Fibroblast of lung (primary cell): ENCODE data around the gene ZNF836.

ENCODE experiments used
- EZH2 ChIP-seq: IDR thresholded peaks from 2 replicates; pipeline ENCODE4 v1.5.1; 2012; ENCODE audit warnings: low read length, control low read depth, mild to moderate bottlenecking; ENCODE audit errors: missing control alignments
- TF ChIP-seq, protein P1 (sequence below), 2 donors: IDR thresholded peaks in 1 of 2; conservative IDR thresholded peaks in 1 of 2; 1 replicate in 1 of 2; 2 replicates in 1 of 2; pipeline ENCODE4 v1.5.1; 2011 to 2012; ENCODE audit warnings: low read length in 2 of 2, control low read depth in 1 of 2, inconsistent platforms in 1 of 2, low read depth in 1 of 2, mild to moderate bottlenecking in 1 of 2

DNA sequence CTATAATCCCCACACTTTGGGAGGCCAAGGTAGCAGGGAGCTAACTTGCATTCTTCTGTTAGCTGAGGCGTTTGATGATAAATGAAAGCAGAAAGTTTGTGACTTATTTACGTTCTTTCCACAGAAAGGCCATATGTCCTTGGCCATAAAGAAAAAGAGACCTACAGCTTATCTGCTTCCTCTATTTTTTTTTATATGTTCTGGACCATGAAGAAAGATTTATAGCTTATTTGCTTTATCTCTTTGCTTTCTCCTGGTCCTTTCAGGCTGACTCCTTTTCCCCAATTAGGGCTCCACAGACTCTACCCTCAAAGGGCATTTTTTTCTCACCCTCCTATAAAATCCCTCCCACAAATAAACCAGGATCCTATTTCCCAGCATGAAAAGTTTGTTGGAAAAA lies 30.2 kb downstream of the ZNF836 start:
- TF ChIP-seq, protein P1, sequence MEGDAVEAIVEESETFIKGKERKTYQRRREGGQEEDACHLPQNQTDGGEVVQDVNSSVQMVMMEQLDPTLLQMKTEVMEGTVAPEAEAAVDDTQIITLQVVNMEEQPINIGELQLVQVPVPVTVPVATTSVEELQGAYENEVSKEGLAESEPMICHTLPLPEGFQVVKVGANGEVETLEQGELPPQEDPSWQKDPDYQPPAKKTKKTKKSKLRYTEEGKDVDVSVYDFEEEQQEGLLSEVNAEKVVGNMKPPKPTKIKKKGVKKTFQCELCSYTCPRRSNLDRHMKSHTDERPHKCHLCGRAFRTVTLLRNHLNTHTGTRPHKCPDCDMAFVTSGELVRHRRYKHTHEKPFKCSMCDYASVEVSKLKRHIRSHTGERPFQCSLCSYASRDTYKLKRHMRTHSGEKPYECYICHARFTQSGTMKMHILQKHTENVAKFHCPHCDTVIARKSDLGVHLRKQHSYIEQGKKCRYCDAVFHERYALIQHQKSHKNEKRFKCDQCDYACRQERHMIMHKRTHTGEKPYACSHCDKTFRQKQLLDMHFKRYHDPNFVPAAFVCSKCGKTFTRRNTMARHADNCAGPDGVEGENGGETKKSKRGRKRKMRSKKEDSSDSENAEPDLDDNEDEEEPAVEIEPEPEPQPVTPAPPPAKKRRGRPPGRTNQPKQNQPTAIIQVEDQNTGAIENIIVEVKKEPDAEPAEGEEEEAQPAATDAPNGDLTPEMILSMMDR (conservative IDR thresholded peaks at IDR 0.05 in 1 of 2, IDR thresholded peaks at IDR 0.05 in 1 of 2; ENCODE audit: low read depth in 1 of 2, low read length in 2 of 2): no peak
- no peak for TF ChIP-seq EZH2
